Psoas muscle (tissue), 8 donors: Measurements from ENCODE around the gene LDAF1. TPM values are rescaled to one million over a fixed set of nuclear protein-coding genes. Genes with fewer than 3 reads are reported as not detected.
"Not testable (repeated sequence)": the region's sequence is repeated elsewhere in the genome, so short reads cannot be mapped to it uniquely, and the experiment has no call there.

Source experiments
- ATAC-seq, 4 donors: fragments of 200-7000 bp; cut with Tn5 transposase; one replicate each; pipeline ENCODE4 v1.9.1; 2020; ENCODE audit warnings: moderate library complexity in 3 of 4, mild to moderate bottlenecking in 2 of 4
- DNase-seq, 2 donors: peaks; one replicate each; pipeline ENCODE4 v3.0.0-alpha.2; 2020
- H3K27ac ChIP-seq: fragments of 200-600 bp; one replicate; pipeline ENCODE4 v1.8.0; 2022
- H3K27me3 ChIP-seq, 3 donors: fragments of 200-600 bp in 1 of 3; one replicate each; pipeline versions ENCODE4 v1.6.1 to v1.8.0; 2013 to 2022; ENCODE audit warnings: low read length in 2 of 3, mild to moderate bottlenecking in 2 of 3, moderate library complexity in 1 of 3; ENCODE audit not compliant: insufficient read depth in 3 of 3
- H3K36me3 ChIP-seq, 2 donors: fragments of 200-600 bp in 1 of 2; one replicate each; pipeline versions ENCODE4 v1.6.1 to v1.8.0; 2013 to 2022; ENCODE audit warnings: low read depth in 1 of 2, mild to moderate bottlenecking in 1 of 2, moderate library complexity in 1 of 2; ENCODE audit not compliant: insufficient read depth in 1 of 2
- H3K4me1 ChIP-seq: fragments of 200-600 bp; one replicate; pipeline ENCODE4 v1.8.0; 2022
- H3K4me3 ChIP-seq: fragments of 200-600 bp; one replicate; pipeline ENCODE4 v1.8.0; 2022; ENCODE audit warnings: mild to moderate bottlenecking
- H3K9me3 ChIP-seq: fragments of 200-600 bp; one replicate; pipeline ENCODE4 v1.8.0; 2022
- WGBS, 3 donors: extraction: QIAGEN DNeasy Blood & Tissue Kit; methylation state at CpG; one replicate each; pipeline versions ENCODE4 v1.1.6 to v1.1.7; 2013; 5-methylcytosine and 5-hydroxymethylcytosine counted together
- intact Hi-C, 2 donors: fragments of 100-400 bp; cut with DNase I; formaldehyde crosslinking; loops; one replicate each; pipeline versions ENCODE4 v1.11.0 to v1.14.2; 2022
- polyA plus RNA-seq, 3 donors: library from polyadenylated mRNA; stranded (reverse); fragments of 200-250 nt; gene quantifications; one replicate each; pipeline ENCODE4 v1.2.3, GENCODE V29; 2013
- total RNA-seq, 4 donors: library from RNA; stranded (reverse); fragmentation: NEBNext Ultra II Directional in 2 of 4; extraction: Animal tissue kit (Norgen Biotek cat#: 25700) in 2 of 4; gene quantifications; one replicate each; pipeline versions ENCODE4 v1.2.1 to v1.2.4, GENCODE V29; 2021 to 2023
- TF ChIP-seq, protein P1 (sequence below): fragments of 200-600 bp; IDR thresholded peaks from one replicate; pipeline ENCODE4 v1.8.0; 2022; ENCODE audit warnings: antibody characterized with exemption
- donor health status: healthy with polysubstance abuse.
- donor health status: DM: no; HTN: no; CAD: no; lungs with moderate emphysema.
- donor health status: Bipolar disorder and iron deficiency.
- donor health status: healthy.
- donor health status: DM: yes; HTN: yes; CAD: no.
- donor health status: DM: no; HTN: no; CAD: no.
- donor health status: DM: no; HTN: no; CAD: no.
- donor health status: DM: yes; HTN: yes; CAD: no.

Gene LDAF1
- total and polyA plus RNA-seq, 7 donors = 25.7 to 57.3 (median 39.2) TPM

DNA sequence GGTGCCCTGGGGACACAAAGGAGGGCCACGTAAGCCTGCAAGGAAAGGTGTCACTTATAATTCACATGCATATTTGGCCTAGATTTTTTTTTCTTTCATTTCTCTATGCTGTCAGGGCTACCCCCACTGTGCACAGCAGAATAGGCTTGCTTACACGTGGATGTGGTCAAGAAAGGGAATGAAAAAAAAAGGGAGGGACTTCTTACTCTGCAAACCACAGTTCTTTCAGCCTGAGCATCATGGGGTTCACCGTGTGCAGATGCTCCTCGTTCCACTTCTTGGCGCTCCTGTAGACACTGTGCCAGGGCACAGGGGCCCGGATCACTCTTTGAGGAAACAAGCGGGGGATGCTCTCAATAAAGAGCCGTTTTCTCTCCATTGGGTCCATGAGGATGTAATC is 24.4 kb upstream of the LDAF1 start:
- TF ChIP-seq, protein P1, sequence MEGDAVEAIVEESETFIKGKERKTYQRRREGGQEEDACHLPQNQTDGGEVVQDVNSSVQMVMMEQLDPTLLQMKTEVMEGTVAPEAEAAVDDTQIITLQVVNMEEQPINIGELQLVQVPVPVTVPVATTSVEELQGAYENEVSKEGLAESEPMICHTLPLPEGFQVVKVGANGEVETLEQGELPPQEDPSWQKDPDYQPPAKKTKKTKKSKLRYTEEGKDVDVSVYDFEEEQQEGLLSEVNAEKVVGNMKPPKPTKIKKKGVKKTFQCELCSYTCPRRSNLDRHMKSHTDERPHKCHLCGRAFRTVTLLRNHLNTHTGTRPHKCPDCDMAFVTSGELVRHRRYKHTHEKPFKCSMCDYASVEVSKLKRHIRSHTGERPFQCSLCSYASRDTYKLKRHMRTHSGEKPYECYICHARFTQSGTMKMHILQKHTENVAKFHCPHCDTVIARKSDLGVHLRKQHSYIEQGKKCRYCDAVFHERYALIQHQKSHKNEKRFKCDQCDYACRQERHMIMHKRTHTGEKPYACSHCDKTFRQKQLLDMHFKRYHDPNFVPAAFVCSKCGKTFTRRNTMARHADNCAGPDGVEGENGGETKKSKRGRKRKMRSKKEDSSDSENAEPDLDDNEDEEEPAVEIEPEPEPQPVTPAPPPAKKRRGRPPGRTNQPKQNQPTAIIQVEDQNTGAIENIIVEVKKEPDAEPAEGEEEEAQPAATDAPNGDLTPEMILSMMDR = no peak
- Histone ChIP-seq H3K27me3 (no peaks in the 10 kb centered on the region), H3K4me3 (no peak overlapping the region), H3K9me3 (no peaks in the 10 kb centered on the region), H3K27ac (no peak overlapping the region), H3K36me3 (no peaks in the 10 kb centered on the region), H3K4me1 (no peaks in the 10 kb centered on the region)
- intact Hi-C loops = no loop called here
- ATAC-seq (no peak), DNase-seq (no peak)
- WGBS, 3 donors = 82 to 88% (median 85%) methylated on average over 8 of the region's 8 CpGs

DNA sequence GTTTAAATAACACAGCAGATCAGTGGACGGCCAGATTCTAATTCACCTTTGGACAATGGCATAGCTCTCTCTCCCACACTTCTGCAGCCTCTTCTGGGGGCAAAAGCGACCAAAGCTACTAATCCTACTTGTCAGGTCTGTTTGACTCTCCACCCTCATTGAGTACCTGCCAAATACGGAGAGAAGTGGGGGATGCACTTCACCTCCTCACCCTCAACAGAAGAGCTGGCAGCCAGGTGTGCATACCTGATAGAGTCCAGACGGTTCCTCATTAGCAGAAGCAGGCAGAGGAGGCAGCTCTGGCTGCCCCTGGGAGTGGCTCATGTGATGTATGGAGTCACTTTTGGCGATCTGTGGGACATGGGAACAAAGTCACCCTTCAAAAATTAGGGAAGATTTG is 12.7 kb upstream of the LDAF1 start:
- intact Hi-C loops = no loop called here
- Histone ChIP-seq H3K27me3 (no peaks in the 10 kb centered on the region), H3K36me3 (no peaks in the 10 kb centered on the region), H3K4me1 (no peaks in the 10 kb centered on the region), H3K27ac (no peak overlapping the region), H3K9me3 (no peaks in the 10 kb centered on the region), H3K4me3 (no peak overlapping the region)
- WGBS, 3 donors = 68 to 77% (median 74%) methylated on average over 5 of the region's 5 CpGs
- TF ChIP-seq, protein P1 = no peak
- no peak for DNase-seq
- ATAC-seq = no peak

DNA sequence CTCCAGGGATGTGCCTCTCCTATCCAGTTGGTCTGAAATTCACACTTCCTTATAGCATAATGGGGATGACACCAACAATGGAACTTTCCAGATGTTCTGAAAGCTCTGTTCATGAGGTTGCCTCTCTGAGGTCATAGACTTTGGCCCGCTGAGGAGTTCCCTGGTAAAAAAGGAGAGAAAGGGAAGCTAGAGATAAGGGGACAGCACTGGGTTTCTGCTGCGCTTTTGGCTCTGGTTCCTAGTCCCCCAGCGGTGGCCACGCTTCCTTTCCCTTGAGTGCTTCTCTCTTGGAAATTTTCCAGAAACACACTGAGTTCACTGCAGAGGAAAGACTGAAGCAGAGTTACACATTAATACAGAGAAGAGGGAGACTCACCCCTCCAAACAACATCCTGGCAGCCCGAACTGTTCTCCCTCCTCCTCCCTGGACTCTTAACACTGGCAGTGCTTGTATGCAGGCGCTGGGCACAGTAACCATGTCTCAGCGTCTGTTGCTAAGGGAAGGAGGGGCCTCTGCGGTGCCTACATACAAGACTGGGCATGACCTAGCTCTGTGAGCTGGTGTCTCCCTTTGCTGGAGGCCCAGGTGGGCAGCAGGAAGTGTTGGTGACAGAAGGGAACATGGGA is 8.0 kb upstream of the LDAF1 start, which contains the start of gene DNAH3:
DNAH3 (minus strand) TSS at position 472 of the 627 bp plus-strand sequence. CDS start 527 bp downstream, outside the sequence.
- H3K4me1 ChIP-seq = no peaks in the 10 kb centered on the region
- WGBS, 3 donors = 31 to 47% (median 35%) methylated on average over 8 of the region's 8 CpGs
- H3K27me3 ChIP-seq = no peaks in the 10 kb centered on the region
- DNase-seq (no peak), ATAC-seq (no peak)
- no peak within 1 kb of the TSS for H3K27ac ChIP-seq
- no peaks in the 10 kb centered on the region for H3K36me3 ChIP-seq
- intact Hi-C loops = no loop called here
- no peak within 1 kb of the TSS for H3K4me3 ChIP-seq
- no peaks in the 10 kb centered on the region for H3K9me3 ChIP-seq
- TF ChIP-seq, protein P1 = no peak

DNA sequence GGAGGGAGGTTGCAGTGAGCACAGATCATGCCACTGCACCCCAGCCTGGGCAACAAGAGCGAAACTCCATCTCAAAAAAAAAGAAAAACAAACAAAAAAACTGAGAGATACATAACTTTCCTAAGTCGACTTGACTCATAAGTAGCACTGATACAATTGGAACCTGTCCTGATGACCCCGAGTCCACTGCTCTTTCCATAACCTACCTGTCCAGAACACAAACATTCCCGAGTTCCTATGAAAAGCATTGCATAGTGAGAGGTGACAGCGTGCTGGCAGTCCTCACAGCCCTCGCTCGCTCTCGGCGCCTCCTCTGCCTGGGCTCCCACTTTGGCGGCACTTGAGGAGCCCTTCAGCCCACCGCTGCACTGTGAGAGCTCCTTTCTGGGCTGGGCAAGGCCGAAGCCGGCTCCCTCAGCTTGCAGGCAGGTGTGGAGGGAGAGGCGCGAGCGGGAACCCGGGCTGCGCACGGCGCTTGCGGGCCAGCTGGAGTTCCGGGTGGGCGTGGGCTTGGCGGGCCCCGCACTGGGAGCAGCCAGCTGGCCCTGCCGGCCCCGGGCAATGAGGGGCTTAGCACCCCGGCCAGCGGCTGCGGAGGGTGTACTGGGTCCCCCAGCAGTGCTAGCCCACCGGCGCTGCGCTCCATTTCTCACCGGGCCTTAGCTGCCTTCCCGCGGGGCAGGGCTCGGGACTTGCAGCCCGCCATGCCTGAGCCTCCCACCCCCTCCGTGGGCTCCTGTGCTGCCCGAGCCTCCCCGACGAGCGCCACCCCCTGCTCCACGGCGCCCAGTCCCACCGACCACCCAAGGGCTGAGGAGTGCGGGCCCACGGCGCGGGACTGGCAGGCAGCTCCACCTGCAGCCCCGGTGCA is 6.1 kb upstream of the LDAF1 start:
- H3K4me3 ChIP-seq, DNase-seq, ATAC-seq, intact Hi-C loops, H3K27me3 ChIP-seq, H3K9me3 ChIP-seq, H3K4me1 ChIP-seq, H3K27ac ChIP-seq, H3K36me3 ChIP-seq: not testable (repeated sequence)
- 84 to 87% (median 86%) methylated on average over 47 to 51 of the region's 51 CpGs for WGBS, 3 donors

DNA sequence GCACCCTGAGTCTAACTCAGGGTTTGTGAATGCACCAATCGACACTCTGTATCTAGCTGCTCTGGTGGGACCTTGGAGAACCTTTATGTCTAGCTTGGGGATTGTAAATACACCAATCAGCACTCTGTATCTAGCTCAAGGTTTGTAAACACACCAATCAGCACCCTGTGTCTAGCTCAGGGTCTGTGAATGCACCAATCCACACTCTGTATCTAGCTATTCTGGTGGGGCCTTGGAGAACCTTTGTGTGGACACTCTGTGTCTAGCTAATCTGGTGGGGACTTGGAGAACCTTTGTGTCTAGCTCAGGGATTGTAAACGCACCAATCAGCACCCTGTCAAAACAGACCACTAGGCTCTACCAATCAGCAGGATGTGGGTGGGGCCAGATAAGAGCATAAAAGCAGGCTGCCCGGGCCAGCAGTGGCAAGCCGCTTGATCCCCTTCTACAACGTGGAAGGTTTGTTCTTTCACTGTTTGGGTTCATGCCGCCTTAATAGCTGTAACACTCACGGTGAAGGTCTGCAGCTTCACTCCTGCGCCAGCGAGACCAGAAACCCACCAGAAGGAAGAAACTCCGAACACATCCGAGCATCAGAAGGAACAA is 5.2 kb upstream of the LDAF1 start:
- H3K36me3 ChIP-seq, H3K27ac ChIP-seq, H3K9me3 ChIP-seq, H3K4me3 ChIP-seq, intact Hi-C loops, H3K27me3 ChIP-seq, DNase-seq, ATAC-seq, H3K4me1 ChIP-seq: not testable (repeated sequence)
- 87 to 93% (median 87%) methylated on average over 11 of the region's 11 CpGs for WGBS, 3 donors

DNA sequence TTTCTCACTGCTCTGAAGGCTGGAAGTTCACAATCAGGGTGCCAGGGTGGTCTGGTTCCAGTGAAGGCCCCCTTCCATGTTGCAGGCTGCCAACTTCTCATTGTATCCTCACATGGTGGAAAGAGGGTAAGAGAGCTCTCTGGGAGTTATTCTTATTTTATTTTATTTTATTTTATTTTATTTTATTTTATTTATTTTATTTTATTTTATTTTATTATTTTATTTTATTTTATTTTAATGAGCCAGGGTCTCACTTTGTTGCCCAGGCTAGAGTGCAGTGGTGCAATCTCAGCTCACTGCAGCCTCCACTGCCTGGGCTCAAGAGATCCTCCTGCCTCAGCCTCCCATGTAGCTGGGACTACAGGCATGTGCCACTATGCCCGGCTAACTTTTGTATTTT is 2.5 kb upstream of the LDAF1 start:
- 53 to 67% (median 59%) methylated on average over 1 of the region's 1 CpG for WGBS, 3 donors
- not testable (repeated sequence) for H3K4me3 ChIP-seq, H3K9me3 ChIP-seq, ATAC-seq, DNase-seq, H3K27ac ChIP-seq, H3K36me3 ChIP-seq, H3K27me3 ChIP-seq
- intact Hi-C loops = loop anchor here (5.0 kb wide), 2 partner anchors 121 to 141 kb away; partner anchors contain the start of gene CRYM (in 1 of the 2)
- peaks cover 14% of the 10 kb centered on the region for H3K4me1 ChIP-seq
